ENCODE results near the gene HLA-DPA1.

The HLA-DPA1 gene

DNA sequence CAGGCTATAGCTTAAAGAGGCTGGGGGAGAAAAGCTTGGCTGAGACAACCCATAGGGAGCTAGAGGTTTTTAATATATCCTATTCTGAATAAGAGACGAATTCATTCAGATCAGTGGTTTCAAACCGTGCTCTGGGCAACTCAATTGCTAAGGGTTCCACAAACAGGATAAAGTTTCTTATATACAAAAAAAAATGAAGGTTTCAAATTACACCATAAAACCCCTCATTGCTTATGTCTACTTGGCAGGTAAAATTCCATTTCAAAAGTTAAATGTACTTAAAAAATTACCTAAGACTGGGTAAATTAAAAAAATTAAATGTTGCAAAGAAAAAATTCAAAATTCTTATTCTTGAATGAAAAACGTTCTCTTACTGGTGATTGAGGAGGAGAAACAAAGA, 5.0 kb upstream of the HLA-DPA1 start:
- Histone ChIP-seq H3K4me3 (ENCODE audit: low read length in 2 of 2) (no peak overlapping the region), H3K4me1 (ENCODE audit: control insufficient read depth, insufficient read depth, low read length) (peaks cover 11% of the 10 kb centered on the region), H3K27me3 (ENCODE audit: control insufficient read depth in 1 of 2, insufficient read depth in 2 of 2, low read length in 2 of 2) (peaks cover 0 to 4% of the 10 kb centered on the region in 2 donors), H3K9ac (ENCODE audit: low read length in 2 of 2) (no peak overlapping the region), H3K9me3 (ENCODE audit: control insufficient read depth in 2 of 2, low read length in 2 of 2) (no peaks in the 10 kb centered on the region), H3K27ac (ENCODE audit: low read length) (no peak overlapping the region), H3K36me3 (ENCODE audit: control insufficient read depth in 2 of 2, insufficient read depth in 2 of 2, low read length in 2 of 2) (no peaks in the 10 kb centered on the region)

DNA sequence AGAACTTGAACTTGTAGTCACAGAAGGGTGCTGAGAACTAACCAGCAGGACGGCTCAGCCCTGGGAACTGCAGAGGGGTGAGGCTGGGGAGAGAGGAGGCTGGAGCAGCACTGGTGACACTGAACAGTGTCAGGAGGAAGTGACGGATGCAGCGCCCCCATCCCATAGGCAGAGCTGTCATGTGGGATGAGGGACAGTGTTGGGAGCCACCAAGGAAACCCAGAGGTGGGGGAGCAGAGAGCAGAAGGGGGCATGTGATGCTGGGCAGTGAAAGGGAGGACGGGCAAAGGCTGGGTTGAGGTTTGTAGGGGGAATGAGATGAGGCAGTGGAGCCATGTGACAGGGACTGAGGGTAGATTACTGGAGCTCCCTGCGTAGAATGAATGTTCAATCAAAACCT, 4.5 kb upstream of the HLA-DPA1 start:
- Histone ChIP-seq H3K4me1 (ENCODE audit: control insufficient read depth, insufficient read depth, low read length) (peaks cover 11% of the 10 kb centered on the region), H3K27ac (ENCODE audit: low read length) (no peak overlapping the region), H3K27me3 (ENCODE audit: control insufficient read depth in 1 of 2, insufficient read depth in 2 of 2, low read length in 2 of 2) (peaks cover 0 to 6% of the 10 kb centered on the region in 2 donors), H3K9ac (ENCODE audit: low read length in 2 of 2) (no peak overlapping the region), H3K4me3 (ENCODE audit: low read length in 2 of 2) (peak overlapping the region in 1 of 2 donors; percentile 8), H3K9me3 (ENCODE audit: control insufficient read depth in 2 of 2, low read length in 2 of 2) (no peaks in the 10 kb centered on the region), H3K36me3 (ENCODE audit: control insufficient read depth in 2 of 2, insufficient read depth in 2 of 2, low read length in 2 of 2) (no peaks in the 10 kb centered on the region)

DNA sequence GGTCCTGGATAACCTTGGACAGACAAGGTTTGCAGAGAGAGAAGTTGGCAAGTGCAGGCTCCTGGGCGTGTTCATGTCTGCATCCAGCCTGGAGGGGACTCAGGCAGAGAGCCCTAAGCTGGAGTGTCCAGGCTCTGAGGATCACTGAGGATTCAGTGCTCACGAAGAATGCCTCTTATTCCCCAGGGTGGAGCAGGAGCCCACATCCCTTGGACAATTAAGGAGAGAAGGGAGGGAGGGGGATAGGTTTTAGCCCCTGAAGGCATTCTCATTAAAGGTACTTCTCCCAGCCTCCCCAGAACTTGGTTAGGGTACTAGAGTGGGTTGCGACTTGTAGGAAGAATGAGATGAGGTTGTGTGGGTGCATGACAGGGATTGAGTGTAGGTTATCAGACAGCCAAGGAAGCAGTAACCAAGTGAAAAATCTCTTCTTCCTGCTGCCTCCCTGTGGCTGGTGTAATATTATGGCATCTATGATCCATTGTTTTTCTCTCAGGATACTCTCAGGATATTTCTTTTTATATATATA, 3.0 kb upstream of the HLA-DPA1 start:
- Histone ChIP-seq H3K4me1 (ENCODE audit: control insufficient read depth, insufficient read depth, low read length) (peaks cover 8% of the 10 kb centered on the region), H3K4me3 (ENCODE audit: low read length in 2 of 2) (peak overlapping the region in 1 of 2 donors; percentile 54), H3K36me3 (ENCODE audit: control insufficient read depth in 2 of 2, insufficient read depth in 2 of 2, low read length in 2 of 2) (no peaks in the 10 kb centered on the region), H3K9ac (ENCODE audit: low read length in 2 of 2) (peak overlapping the region; percentile 20 to 21), H3K9me3 (ENCODE audit: control insufficient read depth in 2 of 2, low read length in 2 of 2) (no peaks in the 10 kb centered on the region), H3K27me3 (ENCODE audit: control insufficient read depth in 1 of 2, insufficient read depth in 2 of 2, low read length in 2 of 2) (peaks cover 0 to 6% of the 10 kb centered on the region in 2 donors), H3K27ac (ENCODE audit: low read length) (no peak overlapping the region)

DNA sequence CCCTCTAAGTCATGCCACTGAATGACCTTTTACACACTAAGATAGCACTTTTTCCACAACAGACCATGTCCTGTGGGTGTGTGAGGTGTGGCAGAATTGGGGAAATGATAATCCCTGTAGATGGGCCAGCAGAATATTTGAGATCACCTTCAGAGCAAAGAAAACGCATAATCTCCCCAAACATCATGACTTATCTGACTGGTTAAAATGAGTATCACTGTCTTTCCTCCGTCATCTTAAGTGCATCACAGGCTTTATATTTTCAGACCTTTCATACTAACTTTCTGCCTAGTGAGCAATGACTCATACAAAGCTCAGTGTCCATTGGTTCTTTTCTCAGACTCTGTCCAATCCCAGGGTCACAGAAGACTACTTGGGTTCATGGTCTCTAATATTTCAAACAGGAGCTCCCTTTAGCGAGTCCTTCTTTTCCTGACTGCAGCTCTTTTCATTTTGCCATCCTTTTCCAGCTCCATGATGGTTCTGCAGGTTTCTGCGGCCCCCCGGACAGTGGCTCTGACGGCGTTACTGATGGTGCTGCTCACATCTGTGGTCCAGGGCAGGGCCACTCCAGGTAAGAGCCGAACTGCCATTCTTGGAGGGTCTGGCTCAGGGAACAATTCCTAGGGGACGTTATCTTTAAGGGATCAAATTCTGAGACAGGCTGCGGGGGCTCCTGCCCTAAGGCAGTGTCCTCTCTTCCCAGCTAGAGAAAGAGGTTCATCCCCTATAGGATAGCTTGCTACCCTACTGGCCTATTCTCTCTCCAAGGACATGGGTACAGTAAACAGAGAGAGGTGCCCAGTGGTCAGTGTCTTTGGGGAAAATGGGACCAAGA, 2.3 kb upstream of the HLA-DPA1 start, which contains the start of gene HLA-DPB1:
Gene HLA-DPB1 (plus strand): TSS at position 423 of the 838 bp plus-strand sequence. CDS start 52 bp downstream, at position 475.
- Histone ChIP-seq H3K9ac (ENCODE audit: low read length in 2 of 2) (peak within 1 kb of the TSS; percentile 20 to 21), H3K27me3 (ENCODE audit: control insufficient read depth in 1 of 2, insufficient read depth in 2 of 2, low read length in 2 of 2) (peaks cover 0 to 6% of the 10 kb centered on the region in 2 donors), H3K4me1 (ENCODE audit: control insufficient read depth, insufficient read depth, low read length) (peaks cover 1% of the 10 kb centered on the region), H3K36me3 (ENCODE audit: control insufficient read depth in 2 of 2, insufficient read depth in 2 of 2, low read length in 2 of 2) (no peaks in the 10 kb centered on the region), H3K9me3 (ENCODE audit: control insufficient read depth in 2 of 2, low read length in 2 of 2) (no peaks in the 10 kb centered on the region), H3K27ac (ENCODE audit: low read length) (no peak within 1 kb of the TSS), H3K4me3 (ENCODE audit: low read length in 2 of 2) (peak within 1 kb of the TSS in 1 of 2 donors; percentile 54)

DNA sequence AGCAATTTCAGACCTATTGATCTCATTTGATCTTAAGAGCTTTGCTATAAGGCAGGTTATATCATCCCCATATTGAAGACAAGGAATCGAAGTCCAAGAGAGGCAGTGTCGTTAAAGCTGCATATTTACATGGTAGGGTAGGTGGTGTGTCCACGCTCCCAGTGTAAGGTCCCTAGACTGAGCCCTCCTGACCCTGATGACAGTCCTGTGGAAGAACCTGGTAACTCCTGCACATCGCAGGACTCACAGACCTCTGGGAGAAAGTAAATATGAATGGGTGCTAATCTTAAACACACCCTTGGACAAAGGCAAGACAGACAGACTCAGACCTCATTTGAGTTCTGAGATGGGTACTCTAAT, 1.7 kb upstream of the HLA-DPA1 start:
- no peak overlapping the region for H3K27ac ChIP-seq (ENCODE audit: low read length)
- H3K36me3 ChIP-seq (ENCODE audit: control insufficient read depth in 2 of 2, insufficient read depth in 2 of 2, low read length in 2 of 2): no peaks in the 10 kb centered on the region
- no peaks in the 10 kb centered on the region for H3K4me1 ChIP-seq (ENCODE audit: control insufficient read depth, insufficient read depth, low read length)
- H3K9me3 ChIP-seq (ENCODE audit: control insufficient read depth in 2 of 2, low read length in 2 of 2): no peaks in the 10 kb centered on the region
- H3K27me3 ChIP-seq (ENCODE audit: control insufficient read depth in 1 of 2, insufficient read depth in 2 of 2, low read length in 2 of 2): peaks cover 0 to 6% of the 10 kb centered on the region in 2 donors
- no peak overlapping the region for H3K4me3 ChIP-seq (ENCODE audit: low read length in 2 of 2)
- no peak overlapping the region for H3K9ac ChIP-seq (ENCODE audit: low read length in 2 of 2)

DNA sequence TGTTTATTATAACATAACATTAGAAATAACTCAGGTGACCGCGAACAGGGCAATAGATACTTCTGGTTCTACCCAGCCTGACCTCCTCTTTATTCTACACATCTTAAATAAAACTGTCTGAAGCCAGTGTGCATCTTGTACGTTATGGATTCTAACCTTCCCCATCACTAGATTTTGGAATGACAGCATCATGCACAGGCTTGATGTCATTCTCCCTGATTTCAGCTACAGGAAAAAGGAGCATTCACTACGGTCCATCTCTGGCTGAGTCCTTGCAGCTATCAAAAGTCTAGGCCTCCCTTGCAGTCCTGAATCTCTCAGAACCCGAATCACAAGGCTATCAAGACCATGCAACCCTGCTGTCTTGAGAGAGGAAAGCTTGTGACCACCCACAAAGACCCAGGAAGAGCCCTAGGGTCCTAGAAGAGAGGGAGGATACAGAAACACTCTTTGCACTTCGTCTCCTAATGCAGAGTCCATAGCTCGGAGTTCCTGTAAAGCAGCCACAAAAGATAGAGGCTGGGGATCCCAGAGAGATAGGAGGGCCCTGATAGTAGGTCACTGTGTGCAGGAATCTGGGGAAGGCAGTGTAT, 845 bp downstream of the HLA-DPA1 start:
- peak overlapping the region in 1 of 2 donors; percentile 42 for H3K9ac ChIP-seq (ENCODE audit: low read length in 2 of 2)
- H3K36me3 ChIP-seq (ENCODE audit: control insufficient read depth in 2 of 2, insufficient read depth in 2 of 2, low read length in 2 of 2): peaks cover 0 to 2% of the 10 kb centered on the region in 2 donors
- no peak overlapping the region for H3K27ac ChIP-seq (ENCODE audit: low read length)
- H3K4me3 ChIP-seq (ENCODE audit: low read length in 2 of 2): peak overlapping the region; percentile 26 to 55
- no peaks in the 10 kb centered on the region for H3K9me3 ChIP-seq (ENCODE audit: control insufficient read depth in 2 of 2, low read length in 2 of 2)
- H3K4me1 ChIP-seq (ENCODE audit: control insufficient read depth, insufficient read depth, low read length): no peaks in the 10 kb centered on the region
- H3K27me3 ChIP-seq (ENCODE audit: control insufficient read depth in 1 of 2, insufficient read depth in 2 of 2, low read length in 2 of 2): peaks cover 0 to 8% of the 10 kb centered on the region in 2 donors

DNA sequence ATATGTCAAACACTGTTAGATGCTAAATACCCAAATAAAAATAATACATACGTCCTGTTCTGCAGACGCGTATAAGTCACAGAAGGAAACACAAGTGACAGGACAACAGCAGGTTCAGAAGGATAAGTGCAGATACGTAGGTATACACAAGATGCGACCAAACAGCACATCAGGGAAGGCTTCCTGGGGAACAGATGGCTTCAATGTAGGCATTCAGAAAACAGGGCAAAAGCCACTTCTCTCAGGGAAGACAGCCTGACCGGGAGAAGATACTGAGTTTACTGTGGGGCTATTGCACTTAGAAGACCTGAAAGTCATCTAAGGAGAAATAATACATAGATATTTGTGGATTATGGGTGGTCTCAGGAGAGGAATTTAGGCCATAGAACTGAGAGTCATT, 1.9 kb downstream of the HLA-DPA1 start:
- Histone ChIP-seq H3K9ac (ENCODE audit: low read length in 2 of 2) (no peak overlapping the region), H3K4me1 (ENCODE audit: control insufficient read depth, insufficient read depth, low read length) (no peaks in the 10 kb centered on the region), H3K4me3 (ENCODE audit: low read length in 2 of 2) (no peak overlapping the region), H3K27ac (ENCODE audit: low read length) (no peak overlapping the region), H3K36me3 (ENCODE audit: control insufficient read depth in 2 of 2, insufficient read depth in 2 of 2, low read length in 2 of 2) (peaks cover 0 to 2% of the 10 kb centered on the region in 2 donors), H3K27me3 (ENCODE audit: control insufficient read depth in 1 of 2, insufficient read depth in 2 of 2, low read length in 2 of 2) (peaks cover 0 to 7% of the 10 kb centered on the region in 2 donors), H3K9me3 (ENCODE audit: control insufficient read depth in 2 of 2, low read length in 2 of 2) (no peaks in the 10 kb centered on the region)

DNA sequence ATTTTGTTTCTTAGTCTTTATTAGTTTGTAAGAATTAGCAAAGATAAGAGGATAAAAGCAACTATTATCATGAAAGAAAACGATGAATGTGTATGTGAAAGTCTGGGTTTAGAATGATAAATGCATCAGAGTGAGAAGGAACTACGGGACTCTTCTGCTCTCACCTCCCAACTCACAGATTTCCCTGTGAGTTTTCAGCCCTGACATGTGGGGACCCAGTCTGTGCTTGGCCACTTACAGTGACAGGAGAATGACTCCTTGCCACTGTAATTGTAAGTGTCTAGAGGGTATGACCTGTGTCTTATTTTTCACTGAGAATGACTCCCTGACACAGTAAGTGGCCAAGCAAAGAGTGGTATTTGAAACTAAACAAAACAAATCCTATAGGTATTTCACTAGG, 2.5 kb downstream of the HLA-DPA1 start:
- Histone ChIP-seq H3K27me3 (ENCODE audit: control insufficient read depth in 1 of 2, insufficient read depth in 2 of 2, low read length in 2 of 2) (peaks cover 0 to 4% of the 10 kb centered on the region in 2 donors), H3K4me3 (ENCODE audit: low read length in 2 of 2) (no peak overlapping the region), H3K9ac (ENCODE audit: low read length in 2 of 2) (no peak overlapping the region), H3K36me3 (ENCODE audit: control insufficient read depth in 2 of 2, insufficient read depth in 2 of 2, low read length in 2 of 2) (peaks cover 0 to 2% of the 10 kb centered on the region in 2 donors), H3K27ac (ENCODE audit: low read length) (no peak overlapping the region), H3K9me3 (ENCODE audit: control insufficient read depth in 2 of 2, low read length in 2 of 2) (no peaks in the 10 kb centered on the region), H3K4me1 (ENCODE audit: control insufficient read depth, insufficient read depth, low read length) (no peaks in the 10 kb centered on the region)

DNA sequence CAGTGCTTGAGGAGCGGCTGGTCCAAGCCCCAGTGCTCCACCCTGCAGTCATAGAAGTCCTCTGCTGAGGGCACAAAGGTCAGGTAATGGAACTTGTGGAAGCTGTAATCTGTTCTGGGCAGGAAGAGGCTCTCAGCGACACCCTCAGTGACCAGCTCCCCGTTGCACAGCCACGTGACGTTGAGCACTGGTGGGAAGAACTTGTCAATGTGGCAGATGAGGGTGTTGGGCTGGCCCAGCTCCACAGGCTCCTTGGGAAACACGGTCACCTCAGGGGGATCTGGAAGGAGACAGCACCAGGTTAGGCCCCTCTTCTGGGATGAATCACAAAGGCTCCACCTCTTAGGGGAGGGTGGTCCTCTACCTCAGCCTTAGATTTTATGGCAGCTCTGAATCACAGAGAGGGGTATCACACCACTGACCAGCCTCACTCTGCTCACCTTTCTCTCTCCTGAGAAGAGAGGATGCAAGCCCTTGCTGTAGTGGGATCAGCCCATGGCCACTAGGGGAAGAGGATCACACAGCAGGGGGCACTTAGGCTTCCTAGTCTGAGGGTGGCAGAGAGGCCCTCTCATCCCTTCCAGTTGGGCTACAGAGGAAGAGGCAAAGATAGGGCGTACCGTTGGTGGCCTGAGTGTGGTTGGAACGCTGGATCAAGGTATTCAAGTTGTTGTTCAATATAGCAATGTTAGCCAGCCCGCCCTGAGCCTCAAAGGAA, 4.3 kb downstream of the HLA-DPA1 start:
- Histone ChIP-seq H3K27ac (ENCODE audit: low read length) (no peak overlapping the region), H3K9ac (ENCODE audit: low read length in 2 of 2) (no peak overlapping the region), H3K36me3 (ENCODE audit: control insufficient read depth in 2 of 2, insufficient read depth in 2 of 2, low read length in 2 of 2) (peaks cover 0 to 2% of the 10 kb centered on the region in 2 donors), H3K4me1 (ENCODE audit: control insufficient read depth, insufficient read depth, low read length) (no peaks in the 10 kb centered on the region), H3K4me3 (ENCODE audit: low read length in 2 of 2) (no peak overlapping the region), H3K27me3 (ENCODE audit: control insufficient read depth in 1 of 2, insufficient read depth in 2 of 2, low read length in 2 of 2) (peaks cover 0 to 4% of the 10 kb centered on the region in 2 donors), H3K9me3 (ENCODE audit: control insufficient read depth in 2 of 2, low read length in 2 of 2) (no peaks in the 10 kb centered on the region)

DNA sequence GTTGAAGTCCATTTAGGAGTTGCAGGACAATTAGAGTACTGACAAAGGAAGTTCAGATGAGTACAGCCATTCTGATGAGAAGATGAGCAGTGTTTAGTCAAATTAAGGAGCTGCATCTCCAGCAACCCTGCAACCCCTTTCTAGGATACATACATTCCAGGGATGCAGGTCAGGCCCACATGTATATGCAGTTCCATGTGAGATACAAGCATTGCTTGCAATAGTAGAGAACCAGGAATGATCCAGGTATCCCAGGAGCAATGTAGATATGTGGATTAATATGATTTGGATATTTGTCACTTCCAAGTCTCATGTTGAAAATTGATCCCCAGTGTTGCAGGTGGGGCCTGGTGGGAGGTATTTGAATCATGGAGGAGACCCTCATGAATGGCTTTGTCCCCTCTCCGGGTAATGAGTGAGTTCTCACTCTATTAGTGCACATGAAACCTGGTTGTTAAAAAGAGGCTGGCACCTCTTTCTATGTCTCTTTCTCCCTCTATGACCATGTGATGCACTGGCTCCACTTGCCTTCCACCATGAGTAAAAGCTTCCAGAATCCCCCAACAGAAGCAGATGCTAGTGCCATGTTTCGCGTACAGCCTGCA, 6.4 kb downstream of the HLA-DPA1 start:
- Histone ChIP-seq H3K4me1 (ENCODE audit: control insufficient read depth, insufficient read depth, low read length) (no peaks in the 10 kb centered on the region), H3K4me3 (ENCODE audit: low read length in 2 of 2) (no peak overlapping the region), H3K27ac (ENCODE audit: low read length) (no peak overlapping the region), H3K9ac (ENCODE audit: low read length in 2 of 2) (no peak overlapping the region), H3K9me3 (ENCODE audit: control insufficient read depth in 2 of 2, low read length in 2 of 2) (no peaks in the 10 kb centered on the region), H3K36me3 (ENCODE audit: control insufficient read depth in 2 of 2, insufficient read depth in 2 of 2, low read length in 2 of 2) (peaks cover 0 to 2% of the 10 kb centered on the region in 2 donors), H3K27me3 (ENCODE audit: control insufficient read depth in 1 of 2, insufficient read depth in 2 of 2, low read length in 2 of 2) (peaks cover 0 to 2% of the 10 kb centered on the region in 2 donors)
